Skeletal muscle satellite cell (primary cell): ENCODE data around the gene ANKRD62.

Experiments
- H3K27me3 ChIP-seq: 2 replicates; pipeline ENCODE4 v1.7.0; 2013; ENCODE audit warnings: low read length; ENCODE audit not compliant: control insufficient read depth, insufficient read depth
- H3K36me3 ChIP-seq: 2 replicates; pipeline ENCODE4 v1.7.0; 2013; ENCODE audit warnings: mild to moderate bottlenecking, control low read depth, low read length; ENCODE audit not compliant: insufficient read depth
- H3K4me1 ChIP-seq: 2 replicates; pipeline ENCODE4 v1.7.0; 2013; ENCODE audit warnings: low read length; ENCODE audit not compliant: control insufficient read depth, insufficient read depth
- H3K4me2 ChIP-seq: 2 replicates; pipeline ENCODE4 v1.7.0; 2013; ENCODE audit warnings: mild to moderate bottlenecking, low read length
- H3K4me3 ChIP-seq: 2 replicates; pipeline ENCODE4 v1.7.0; 2013; ENCODE audit warnings: low read length
- H3K9ac ChIP-seq: 2 replicates; pipeline ENCODE4 v1.7.0; 2013; ENCODE audit warnings: mild to moderate bottlenecking, low read depth, low read length, moderate library complexity
- H3K9me3 ChIP-seq: replicated peaks from 2 replicates; pipeline ENCODE4 v1.7.0; 2013; ENCODE audit warnings: mild to moderate bottlenecking, control low read depth, low read length

The ANKRD62 gene

DNA sequence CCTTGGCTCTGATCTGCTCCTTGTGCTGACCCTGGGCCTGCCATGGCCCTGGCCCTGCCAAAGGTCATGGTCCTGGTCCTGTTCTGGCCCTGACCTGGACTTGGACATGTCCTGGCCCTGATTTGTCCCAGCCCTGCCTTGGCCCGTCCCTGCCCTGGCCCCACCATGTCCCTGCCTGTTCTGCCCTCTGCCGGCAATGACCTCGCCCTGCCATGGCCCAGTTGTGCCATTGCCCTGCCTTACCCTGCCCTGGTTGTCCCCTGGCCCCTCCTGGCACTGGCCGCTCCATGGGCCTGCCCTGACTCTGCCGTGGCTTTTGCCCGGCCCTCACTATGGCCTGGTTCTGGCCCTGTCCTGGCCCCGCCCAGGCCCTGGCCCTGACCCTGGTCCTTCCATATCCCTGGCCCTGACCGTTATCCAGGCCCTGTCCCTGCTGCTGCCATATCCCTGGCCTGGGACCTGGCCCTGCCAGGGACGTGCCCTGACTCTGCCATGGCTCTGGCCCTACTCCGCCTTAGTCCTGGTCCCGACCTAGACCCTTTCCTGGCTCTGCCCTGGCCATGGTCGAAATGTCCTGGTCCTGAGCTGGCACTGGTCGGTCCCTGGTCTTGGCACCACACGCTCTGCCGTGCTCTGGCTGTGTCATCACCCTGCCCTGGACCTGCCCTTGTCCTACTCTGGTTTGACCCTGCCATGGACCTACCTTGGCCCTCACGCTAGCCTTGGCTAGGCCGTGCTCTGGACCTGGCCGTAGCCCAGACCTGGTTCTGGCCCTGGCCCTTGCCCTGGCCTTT is 6.8 kb upstream of the ANKRD62 start:
- H3K4me2 ChIP-seq, result no peak overlapping the region
- H3K27me3 ChIP-seq, result peaks cover 4% of the 10 kb centered on the region
- no peaks in the 10 kb centered on the region for H3K4me1 ChIP-seq
- H3K4me3 ChIP-seq, result no peak overlapping the region
- no peak overlapping the region for H3K9ac ChIP-seq
- H3K36me3 ChIP-seq, result no peaks in the 10 kb centered on the region
- no peaks in the 10 kb centered on the region for H3K9me3 ChIP-seq

DNA sequence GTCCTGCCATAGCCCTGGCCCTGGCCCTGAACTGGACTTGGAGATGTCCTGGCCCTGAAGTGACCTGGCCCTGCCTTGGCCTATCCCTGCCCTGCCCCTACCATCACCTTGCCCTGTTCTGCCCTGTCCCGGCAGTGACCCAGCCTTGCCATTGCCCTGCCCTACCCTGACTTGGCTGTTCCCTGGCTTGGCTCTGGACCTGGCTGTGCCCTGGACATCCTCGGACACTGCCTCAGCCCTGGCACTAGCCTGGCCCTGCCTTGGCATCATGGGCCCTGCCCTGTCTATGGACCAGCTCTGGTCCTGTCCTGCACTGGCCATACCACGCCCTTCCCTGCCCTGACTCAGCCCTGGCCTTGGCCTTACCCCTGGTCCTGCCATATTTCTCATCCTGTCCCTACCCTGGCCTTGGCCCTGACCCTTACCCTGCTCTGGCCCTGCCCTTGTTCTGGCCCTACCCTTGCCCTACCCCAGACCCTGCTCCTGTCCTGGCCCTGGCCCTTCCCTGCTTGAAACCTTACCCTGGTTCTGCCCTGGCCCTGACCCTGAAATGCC is 6.1 kb upstream of the ANKRD62 start:
- no peak overlapping the region for H3K9ac ChIP-seq
- H3K4me2 ChIP-seq, result no peak overlapping the region
- H3K36me3 ChIP-seq, result no peaks in the 10 kb centered on the region
- H3K9me3 ChIP-seq, result no peaks in the 10 kb centered on the region
- no peak overlapping the region for H3K4me3 ChIP-seq
- H3K4me1 ChIP-seq, result no peaks in the 10 kb centered on the region
- H3K27me3 ChIP-seq, result peaks cover 4% of the 10 kb centered on the region

DNA sequence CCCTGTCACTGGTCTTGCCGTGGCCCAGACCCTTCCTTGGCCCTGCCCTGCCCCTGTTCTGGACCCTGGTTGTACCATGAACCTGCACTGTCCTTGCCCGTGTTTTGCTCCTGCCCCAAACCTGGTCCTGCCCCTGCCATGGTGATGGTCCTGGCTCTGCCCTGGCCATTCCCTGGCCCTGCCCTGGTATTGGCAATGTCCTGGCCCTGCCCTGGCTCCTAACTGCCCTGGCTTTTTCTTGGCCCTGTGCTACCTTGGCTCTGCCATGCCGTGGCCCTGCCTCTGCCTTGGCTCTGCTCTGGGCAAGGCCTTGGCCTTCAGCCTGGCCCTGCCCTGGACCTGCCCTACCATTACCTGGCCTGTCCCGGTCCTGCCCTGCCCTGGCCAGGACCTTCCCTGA is 5.5 kb upstream of the ANKRD62 start:
- Histone ChIP-seq H3K36me3 (no peaks in the 10 kb centered on the region), H3K9ac (no peak overlapping the region)

DNA sequence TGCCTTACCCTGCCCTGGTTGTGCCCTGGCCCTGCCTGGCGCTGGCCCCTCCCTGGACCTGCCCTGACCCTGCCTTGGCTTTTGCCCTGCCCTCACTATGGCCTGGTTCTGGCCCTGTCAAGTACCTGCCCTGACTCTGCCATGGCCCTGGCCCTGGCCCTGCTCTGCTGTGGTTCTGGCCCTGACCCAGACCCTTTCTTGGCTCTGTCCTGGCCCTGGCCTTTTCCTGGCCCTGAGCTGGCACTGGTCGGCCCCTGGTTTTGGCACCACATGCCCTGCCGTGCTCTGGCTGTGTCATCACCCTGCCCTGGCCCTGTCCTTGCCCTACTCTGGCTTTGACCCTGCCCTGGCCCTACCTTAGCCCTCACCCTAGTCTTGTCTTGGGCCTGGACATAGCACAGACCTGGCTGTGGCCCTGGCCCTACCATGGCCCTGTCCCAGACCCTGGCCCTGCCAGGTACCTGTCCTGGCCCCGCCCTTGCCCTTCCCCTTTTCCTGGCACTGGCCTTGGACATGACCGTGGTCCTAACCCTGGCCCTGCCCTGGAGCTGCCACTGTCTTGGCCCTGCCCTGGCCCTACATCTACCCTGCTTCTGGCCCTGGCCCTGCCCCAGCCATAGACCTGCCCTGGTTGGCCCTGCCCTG is 4.8 kb upstream of the ANKRD62 start:
- no peak overlapping the region for H3K9ac ChIP-seq
- H3K9me3 ChIP-seq, result no peaks in the 10 kb centered on the region
- peaks cover 4% of the 10 kb centered on the region for H3K27me3 ChIP-seq
- no peaks in the 10 kb centered on the region for H3K36me3 ChIP-seq
- no peaks in the 10 kb centered on the region for H3K4me1 ChIP-seq
- H3K4me2 ChIP-seq, result no peak overlapping the region
- no peak overlapping the region for H3K4me3 ChIP-seq

More for the DNA sequence above, 5.5 kb upstream of the ANKRD62 start:
- Histone ChIP-seq H3K4me3 (no peak overlapping the region), H3K9me3 (no peaks in the 10 kb centered on the region), H3K27me3 (peaks cover 4% of the 10 kb centered on the region), H3K4me1 (no peaks in the 10 kb centered on the region), H3K4me2 (no peak overlapping the region)

DNA sequence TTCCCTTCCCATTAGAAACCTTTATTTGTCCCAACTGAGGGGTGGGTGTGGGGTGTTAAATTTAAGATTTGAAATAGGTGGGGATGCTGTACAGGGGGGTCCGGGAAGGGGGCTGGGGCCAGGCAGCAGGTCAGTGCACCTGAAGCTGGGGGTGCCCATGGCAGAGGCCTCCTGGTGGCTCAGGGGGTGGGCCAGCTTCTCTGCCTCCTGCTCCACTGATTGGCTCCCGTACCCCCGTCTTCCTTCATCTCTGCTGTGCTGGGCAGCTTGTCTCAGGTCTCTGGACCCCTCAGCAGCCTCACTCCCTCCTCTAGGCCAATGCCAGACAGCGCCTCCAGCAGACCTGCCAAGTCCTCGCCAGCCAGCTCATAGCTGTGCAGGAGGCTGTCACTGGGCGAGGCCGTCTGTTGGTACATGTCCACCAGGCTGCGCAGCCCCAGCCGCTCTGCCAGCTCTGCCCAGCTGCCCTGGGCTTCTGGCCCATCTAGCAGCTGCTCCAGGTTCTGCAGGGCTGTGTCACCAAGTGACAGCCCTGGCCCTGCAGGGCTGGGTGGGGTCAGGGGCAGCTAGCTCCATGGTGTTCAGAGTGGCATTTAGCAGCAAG is 2.0 kb upstream of the ANKRD62 start:
- Histone ChIP-seq H3K9me3 (no peaks in the 10 kb centered on the region), H3K4me2 (no peak overlapping the region), H3K36me3 (no peaks in the 10 kb centered on the region), H3K4me1 (no peaks in the 10 kb centered on the region), H3K9ac (no peak overlapping the region), H3K27me3 (peaks cover 4% of the 10 kb centered on the region), H3K4me3 (no peak overlapping the region)

DNA sequence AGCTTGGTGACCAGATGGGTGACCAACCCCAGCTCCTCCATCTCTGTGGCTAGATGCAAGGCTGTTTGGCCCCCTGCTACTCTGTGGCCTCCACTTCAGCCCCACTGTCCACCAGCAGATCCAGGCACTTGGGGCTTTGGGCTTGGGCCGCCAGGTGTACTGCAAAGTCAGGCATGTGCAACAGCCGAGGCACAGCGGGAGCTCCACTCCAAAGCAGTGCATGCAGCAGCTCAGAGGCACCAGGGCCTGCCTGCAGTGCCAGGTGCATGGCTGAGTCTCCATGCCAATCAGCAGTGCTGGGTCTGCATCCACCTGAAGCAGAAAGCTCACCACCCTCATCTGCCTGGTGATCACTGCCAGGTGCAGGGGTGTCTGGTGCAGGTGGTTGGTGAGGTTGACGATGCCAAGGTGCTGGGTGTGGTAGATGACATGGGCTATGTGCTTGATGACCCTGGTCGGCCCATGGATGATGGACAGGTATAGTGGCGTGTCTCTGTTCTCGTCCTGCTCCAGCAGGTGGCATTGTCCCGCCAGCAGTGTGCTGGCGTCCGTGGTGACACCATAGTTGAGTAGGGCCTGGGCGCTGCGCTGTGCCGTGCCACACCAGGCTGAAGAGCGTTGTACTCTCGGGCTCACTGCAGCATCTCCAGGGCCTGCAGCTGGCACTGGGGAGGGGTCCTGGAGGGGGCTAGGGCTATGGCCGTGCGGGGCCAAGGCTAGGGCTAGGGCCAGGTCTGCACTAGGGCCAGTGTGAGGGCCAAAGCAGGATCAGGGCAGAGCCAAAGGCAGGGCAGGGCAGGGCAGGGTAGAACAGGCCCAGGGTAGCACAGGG is 1.0 kb upstream of the ANKRD62 start:
- Histone ChIP-seq H3K4me3 (no peak overlapping the region), H3K9ac (no peak overlapping the region), H3K9me3 (no peaks in the 10 kb centered on the region), H3K36me3 (no peaks in the 10 kb centered on the region), H3K4me1 (no peaks in the 10 kb centered on the region), H3K4me2 (no peak overlapping the region), H3K27me3 (peaks cover 8% of the 10 kb centered on the region)

DNA sequence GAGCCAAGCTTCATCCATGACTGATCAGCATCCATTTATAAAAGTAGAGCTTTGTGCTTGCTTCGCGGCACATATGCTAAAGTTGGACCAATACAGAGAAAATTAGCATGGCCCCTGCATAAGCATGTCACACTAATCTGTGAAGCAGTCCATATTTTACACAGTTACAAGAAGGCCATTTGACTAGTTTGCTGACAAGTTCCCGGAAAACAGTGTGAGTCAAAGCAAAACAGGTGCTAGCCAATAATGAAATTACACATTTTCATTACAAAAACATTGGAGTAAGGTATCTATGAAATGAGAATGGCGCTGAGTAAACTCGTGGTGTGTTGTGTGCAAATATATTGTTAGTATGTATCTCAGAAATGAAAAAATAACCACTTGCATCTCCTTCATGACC is 4.7 kb downstream of the ANKRD62 start:
- H3K4me2 ChIP-seq, result no peak overlapping the region
- no peaks in the 10 kb centered on the region for H3K4me1 ChIP-seq
- no peak overlapping the region for H3K9ac ChIP-seq
- no peaks in the 10 kb centered on the region for H3K9me3 ChIP-seq
- no peak overlapping the region for H3K4me3 ChIP-seq
- no peaks in the 10 kb centered on the region for H3K36me3 ChIP-seq
- H3K27me3 ChIP-seq, result peaks cover 29% of the 10 kb centered on the region

DNA sequence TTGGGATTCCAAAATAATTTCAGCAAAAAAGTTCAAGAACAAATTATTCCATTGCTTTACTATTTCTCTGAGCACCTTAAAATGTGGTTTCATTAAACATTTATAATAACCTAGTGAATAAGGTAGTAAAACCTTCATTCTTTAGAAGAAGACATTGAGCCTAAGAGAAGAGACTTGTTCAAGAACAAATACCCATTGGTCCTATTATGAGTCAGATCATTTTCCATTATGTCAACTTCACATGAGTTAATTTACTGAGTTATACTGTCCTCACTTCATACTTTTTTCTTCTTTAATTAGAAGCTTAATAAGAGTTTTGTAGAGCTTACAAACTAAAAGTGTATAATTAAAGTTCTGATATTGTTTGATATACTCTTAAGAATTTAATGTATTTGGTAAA is 5.5 kb downstream of the ANKRD62 start:
- Histone ChIP-seq H3K36me3 (no peaks in the 10 kb centered on the region), H3K4me3 (no peak overlapping the region), H3K27me3 (peaks cover 32% of the 10 kb centered on the region), H3K9me3 (no peaks in the 10 kb centered on the region), H3K4me2 (no peak overlapping the region), H3K4me1 (no peaks in the 10 kb centered on the region), H3K9ac (no peak overlapping the region)

DNA sequence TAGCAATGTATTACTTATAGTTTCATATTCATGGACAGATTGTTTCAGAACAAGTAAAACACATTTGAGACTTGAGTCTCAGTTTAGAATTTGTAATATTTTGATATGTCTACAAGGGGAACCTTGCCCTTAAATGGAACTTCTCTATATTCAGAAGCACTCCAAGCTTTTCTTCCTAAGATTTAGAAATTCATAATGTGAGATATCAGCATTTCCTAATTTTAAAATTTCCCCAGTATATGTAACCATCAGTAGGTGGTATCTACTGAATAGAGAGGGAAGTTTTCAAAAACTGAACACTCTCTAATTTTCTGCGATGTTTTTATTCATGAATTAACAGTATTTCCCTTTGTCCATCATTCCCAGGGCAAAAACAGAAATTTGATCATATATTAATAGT is 7.6 kb downstream of the ANKRD62 start:
- Histone ChIP-seq H3K9me3 (no peaks in the 10 kb centered on the region), H3K36me3 (no peaks in the 10 kb centered on the region), H3K27me3 (peaks cover 43% of the 10 kb centered on the region)

DNA sequence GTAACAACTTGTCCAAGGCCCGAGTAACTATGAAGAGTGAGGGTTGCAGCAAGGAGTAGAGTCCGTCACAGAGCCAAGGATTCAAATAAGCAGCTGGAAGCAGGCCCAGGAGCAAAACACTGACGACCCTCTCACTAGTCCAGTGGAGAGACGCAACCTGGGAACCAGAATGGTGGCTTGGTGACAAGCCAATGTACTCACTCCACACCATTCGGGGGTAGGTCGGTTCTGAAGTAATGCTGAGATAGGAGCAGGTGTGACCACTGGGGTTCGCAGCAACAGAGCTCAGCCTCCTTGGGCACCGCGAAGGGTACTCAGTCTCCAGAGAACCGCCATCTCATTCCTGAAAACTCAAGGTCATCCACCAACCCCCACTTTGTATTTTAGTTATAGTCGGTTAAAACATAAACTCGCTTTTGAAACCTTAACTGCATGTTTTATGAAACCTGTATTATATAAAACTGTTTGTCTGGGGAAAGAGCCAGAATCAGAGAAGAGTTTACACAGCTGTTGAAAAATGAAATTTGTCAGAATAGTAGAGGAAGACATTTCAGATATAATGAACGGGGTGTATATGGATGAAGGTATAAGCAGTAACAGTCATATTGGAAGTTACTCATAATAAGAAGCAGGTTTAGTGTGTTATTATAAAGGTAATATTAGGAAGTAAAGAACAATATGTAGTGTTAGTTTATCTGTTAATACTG is 8.6 kb downstream of the ANKRD62 start:
- Histone ChIP-seq H3K27me3 (peaks cover 48% of the 10 kb centered on the region), H3K9me3 (no peaks in the 10 kb centered on the region), H3K36me3 (no peaks in the 10 kb centered on the region), H3K4me2 (no peak overlapping the region), H3K4me3 (no peak overlapping the region), H3K9ac (no peak overlapping the region), H3K4me1 (no peaks in the 10 kb centered on the region)

More for the DNA sequence above, 7.6 kb downstream of the ANKRD62 start:
- Histone ChIP-seq H3K9ac (no peak overlapping the region), H3K4me3 (no peak overlapping the region), H3K4me2 (no peak overlapping the region), H3K4me1 (no peaks in the 10 kb centered on the region)
